ENCODE data around the gene PLA2G4A. TPM values are rescaled to one million over a fixed set of nuclear protein-coding genes. Genes with fewer than 3 reads are reported as not detected.

Gene PLA2G4A
- polyA plus RNA-seq, 1 donor from 2014 or later = not detected

GRCh38 chr1:186865253-186865652 lies 36.5 kb downstream of the PLA2G4A start (continued):
- no peak for TF ChIP-seq CTCF (IDR thresholded peaks at IDR 0.05; ENCODE audit: poor library complexity, severe bottlenecking)

- Histone ChIP-seq H3K27me3 (ENCODE audit: insufficient read depth, low read depth, low read length) (no peaks in the 10 kb centered on the region), H3K4me2 (ENCODE audit: low read length) (no peak overlapping the region), H3F3A (ENCODE audit: insufficient read depth, low read length, poor library complexity, severe bottlenecking) (no peaks in the 10 kb centered on the region), H3K36me3 (ENCODE audit: insufficient read depth, low read length) (no peaks in the 10 kb centered on the region), H2AFZ (ENCODE audit: low read depth, low read length) (no peak overlapping the region), H3K27ac (ENCODE audit: low read length) (no peak overlapping the region), H3K9ac (ENCODE audit: low read length) (no peak overlapping the region), H3K9me3 (ENCODE audit: low read length) (no peaks in the 10 kb centered on the region), H3K79me2 (replicated peaks; ENCODE audit: insufficient read depth, low read length) (no peaks in the 10 kb centered on the region), H4K20me1 (ENCODE audit: insufficient read depth) (no peaks in the 10 kb centered on the region), H3K4me3 (ENCODE audit: low read length) (no peak overlapping the region), H3K9me2 (ENCODE audit: insufficient read depth, low read length) (no peaks in the 10 kb centered on the region)
- no peak for TF ChIP-seq RAD21 (conservative IDR thresholded peaks at IDR 0.05)
- TF ChIP-seq TAF1 (IDR thresholded peaks at IDR 0.05; ENCODE audit: low read depth) = no peak
- TF ChIP-seq SMC3 (conservative IDR thresholded peaks at IDR 0.05; ENCODE audit: poor library complexity) = no peak
- TF ChIP-seq POLR2AphosphoS5 (IDR thresholded peaks at IDR 0.05) = no peak
Measured at GRCh38 chr1:186865857-186866256, 37.1 kb downstream of the PLA2G4A start.

- peak; percentile 56 for TF ChIP-seq EP300 (conservative IDR thresholded peaks at IDR 0.05; ENCODE audit: poor library complexity, severe bottlenecking)
- TF ChIP-seq CTCF (IDR thresholded peaks at IDR 0.05; ENCODE audit: poor library complexity, severe bottlenecking) = no peak
Measured at GRCh38 chr1:186869526-186870228, 40.9 kb downstream of the PLA2G4A start.

GRCh38 chr1:186871784-186872183 lies 43.0 kb downstream of the PLA2G4A start:
- Histone ChIP-seq H3K4me3 (ENCODE audit: low read length) (no peak overlapping the region), H3F3A (ENCODE audit: insufficient read depth, low read length, poor library complexity, severe bottlenecking) (no peaks in the 10 kb centered on the region), H3K27ac (ENCODE audit: low read length) (no peak overlapping the region), H3K9me2 (ENCODE audit: insufficient read depth, low read length) (no peaks in the 10 kb centered on the region), H4K20me1 (ENCODE audit: insufficient read depth) (no peaks in the 10 kb centered on the region), H3K36me3 (ENCODE audit: insufficient read depth, low read length) (no peaks in the 10 kb centered on the region), H3K79me2 (replicated peaks; ENCODE audit: insufficient read depth, low read length) (no peaks in the 10 kb centered on the region), H3K27me3 (ENCODE audit: insufficient read depth, low read depth, low read length) (no peaks in the 10 kb centered on the region), H3K9me3 (ENCODE audit: low read length) (no peaks in the 10 kb centered on the region), H3K4me2 (ENCODE audit: low read length) (no peak overlapping the region), H2AFZ (ENCODE audit: low read depth, low read length) (no peak overlapping the region), H3K9ac (ENCODE audit: low read length) (no peak overlapping the region)
- TF ChIP-seq REST (IDR thresholded peaks at IDR 0.05; ENCODE audit: borderline replicate concordance) = no peak
- no peak for TF ChIP-seq SMC3 (conservative IDR thresholded peaks at IDR 0.05; ENCODE audit: poor library complexity)

More at GRCh38 chr1:186869526-186870228, 40.9 kb downstream of the PLA2G4A start:
- H3K9ac ChIP-seq (ENCODE audit: low read length) = no peak overlapping the region
- no peak overlapping the region for H3K4me3 ChIP-seq (ENCODE audit: low read length)
- H2AFZ ChIP-seq (ENCODE audit: low read depth, low read length) = no peak overlapping the region
- H3K4me2 ChIP-seq (ENCODE audit: low read length) = no peak overlapping the region
- H3K9me3 ChIP-seq (ENCODE audit: low read length) = no peaks in the 10 kb centered on the region
- no peaks in the 10 kb centered on the region for H3K36me3 ChIP-seq (ENCODE audit: insufficient read depth, low read length)
- H3K27me3 ChIP-seq (ENCODE audit: insufficient read depth, low read depth, low read length) = no peaks in the 10 kb centered on the region
- H3K27ac ChIP-seq (ENCODE audit: low read length) = no peak overlapping the region
- H3F3A ChIP-seq (ENCODE audit: insufficient read depth, low read length, poor library complexity, severe bottlenecking) = no peaks in the 10 kb centered on the region
- H3K79me2 ChIP-seq (replicated peaks; ENCODE audit: insufficient read depth, low read length) = no peaks in the 10 kb centered on the region
- no peaks in the 10 kb centered on the region for H3K9me2 ChIP-seq (ENCODE audit: insufficient read depth, low read length)
- no peaks in the 10 kb centered on the region for H4K20me1 ChIP-seq (ENCODE audit: insufficient read depth)

All from neural cell (in vitro differentiated cells).